ENCODE measurements around the gene FZD10.

The FZD10 gene

DNA sequence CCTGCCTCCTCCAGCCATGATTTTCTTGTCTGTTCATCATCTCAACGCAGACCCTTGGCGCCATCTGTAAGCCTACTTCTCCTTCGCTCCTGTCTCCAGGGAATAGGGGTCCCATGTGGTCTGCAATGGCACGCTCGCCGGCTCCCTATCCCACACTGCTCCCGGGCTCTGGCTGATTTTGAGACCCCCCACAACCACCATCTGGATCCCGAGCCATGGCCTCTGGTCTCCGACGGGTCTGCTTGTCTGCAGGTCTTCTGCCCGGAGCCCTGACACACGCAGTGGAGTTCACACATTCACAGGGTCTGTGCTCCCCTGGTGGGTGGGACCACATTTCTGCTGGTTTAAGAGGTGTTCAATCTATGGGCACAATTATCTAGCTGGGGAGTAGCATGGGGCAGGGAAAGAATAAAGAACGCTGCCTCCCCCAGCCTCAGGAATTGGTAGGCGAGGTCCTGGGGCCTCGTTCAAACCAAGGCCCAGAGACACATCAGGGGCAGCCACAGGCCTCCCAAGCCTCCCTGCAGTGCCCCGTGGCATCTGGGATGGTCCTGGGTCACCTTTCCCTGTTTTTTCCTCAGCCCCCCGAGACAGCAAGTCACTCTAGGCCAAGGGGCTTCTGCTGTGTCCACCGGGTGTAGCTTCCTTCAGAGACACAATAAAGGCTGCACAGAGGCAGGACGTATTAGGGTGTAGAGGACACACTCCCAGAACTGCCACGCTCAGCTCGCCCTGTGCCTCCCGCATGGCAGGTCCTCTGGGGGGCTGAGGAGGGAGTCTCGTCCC is 21.5 kb downstream of the FZD10 start:
- DNase-seq (ENCODE audit: low spot score), result no peak

DNA sequence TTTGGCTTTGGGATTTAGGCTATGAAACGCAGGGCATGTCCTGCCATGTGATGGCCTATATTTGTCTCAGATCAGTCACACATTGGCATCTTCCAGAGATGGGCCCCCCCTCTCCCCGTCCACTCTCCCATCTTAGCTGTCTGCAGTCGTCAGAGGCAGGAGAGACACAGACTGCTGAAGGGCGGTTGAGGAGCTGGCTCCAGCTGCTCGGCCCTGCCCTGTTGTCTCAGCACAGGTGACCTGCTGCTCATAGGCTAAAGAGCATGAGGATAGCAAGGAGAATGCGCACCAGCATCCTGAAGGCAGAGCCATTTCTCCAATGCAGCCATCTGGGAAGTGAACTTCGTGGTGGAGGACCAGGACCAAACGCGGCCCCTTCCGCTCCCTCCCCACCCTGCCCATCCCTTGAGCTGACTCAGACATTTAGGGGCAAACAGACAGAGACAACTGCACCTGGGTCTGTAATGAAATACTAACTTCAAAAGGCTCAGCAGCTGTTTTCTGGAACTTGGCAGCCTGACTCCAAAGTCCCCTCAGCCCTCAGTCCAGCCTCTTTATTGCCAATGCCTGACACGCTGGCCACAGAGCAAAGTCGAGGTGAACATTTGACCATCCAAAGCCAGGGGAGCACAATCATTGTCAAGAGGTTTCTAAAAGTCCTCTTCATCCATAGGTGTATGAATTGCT is 22.3 kb downstream of the FZD10 start:
- no peak for DNase-seq (ENCODE audit: low spot score)

DNA sequence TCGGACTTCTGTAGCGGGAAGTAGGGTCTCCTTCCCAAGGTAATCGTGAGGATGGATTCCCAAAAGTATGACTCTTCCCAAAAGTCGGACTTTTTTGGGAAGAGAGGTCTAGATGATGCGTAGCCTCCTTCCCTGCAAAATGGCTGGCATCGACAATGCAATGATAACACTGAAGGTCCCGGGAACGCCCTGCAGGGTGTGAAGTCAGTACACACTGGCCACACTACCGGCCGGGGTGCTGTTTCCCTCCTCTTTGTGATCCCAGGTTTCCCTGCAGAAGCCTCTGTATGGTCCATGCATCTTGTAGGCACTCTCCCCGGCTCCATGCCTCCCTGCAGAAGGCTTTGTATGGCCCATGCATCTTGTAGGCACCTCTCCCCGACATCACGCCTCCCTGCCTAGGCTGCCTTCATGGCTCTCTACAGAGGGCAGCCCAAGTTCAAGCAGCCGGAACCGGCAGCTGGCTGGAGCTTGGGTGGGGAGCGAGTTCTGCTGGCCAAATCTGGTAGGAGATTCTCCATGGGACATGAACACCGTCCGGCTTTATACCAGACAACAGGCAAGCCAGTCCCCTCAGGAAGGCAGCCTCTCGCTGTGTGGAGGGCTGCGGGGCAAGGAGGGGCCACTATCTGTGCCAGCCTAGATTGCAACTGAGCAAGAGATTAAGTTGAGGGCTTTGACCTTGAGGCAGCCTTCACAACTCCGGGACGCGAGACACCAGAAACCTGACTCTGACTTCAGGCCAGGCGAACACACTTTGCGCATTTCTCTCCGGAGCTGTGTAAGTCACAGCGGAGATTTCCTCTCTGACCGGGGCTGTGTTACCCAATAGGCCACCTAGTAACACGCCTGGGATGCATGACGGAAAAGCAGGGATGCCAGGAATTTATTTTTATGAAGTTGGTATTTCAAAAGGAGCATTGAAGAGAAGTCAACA is 23.5 kb downstream of the FZD10 start:
- no peak for DNase-seq (ENCODE audit: low spot score)

DNA sequence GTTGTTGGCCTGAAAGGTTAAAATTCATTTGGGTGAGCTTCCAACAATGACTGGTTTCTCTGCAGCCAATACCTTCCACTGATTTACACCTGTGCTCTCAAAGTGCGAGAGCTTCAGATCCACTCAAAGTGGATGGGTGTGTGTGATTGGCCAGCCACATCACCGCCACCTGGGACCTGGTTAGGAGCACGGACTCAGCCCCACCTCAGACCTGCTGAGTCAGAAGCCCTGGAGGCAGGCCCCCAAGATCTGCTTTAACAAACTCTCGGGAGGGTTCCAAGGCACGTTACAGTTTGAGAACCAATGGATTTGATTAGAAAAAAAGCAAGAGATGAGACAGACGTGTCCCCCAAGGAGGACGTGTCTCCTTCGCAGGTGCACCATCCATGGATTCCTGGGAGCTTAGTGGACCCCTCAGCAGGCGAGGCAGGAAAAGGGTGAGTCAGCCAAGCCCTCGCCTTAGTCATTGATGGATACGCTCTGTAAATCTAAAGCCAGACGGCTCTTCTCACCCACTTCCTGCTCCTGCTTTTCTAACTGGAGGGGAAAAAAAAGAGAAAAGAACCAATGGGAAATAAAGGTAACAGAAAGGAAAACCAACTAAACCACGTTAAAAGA is 24.5 kb downstream of the FZD10 start:
- no peak for DNase-seq (ENCODE audit: low spot score)

DNA sequence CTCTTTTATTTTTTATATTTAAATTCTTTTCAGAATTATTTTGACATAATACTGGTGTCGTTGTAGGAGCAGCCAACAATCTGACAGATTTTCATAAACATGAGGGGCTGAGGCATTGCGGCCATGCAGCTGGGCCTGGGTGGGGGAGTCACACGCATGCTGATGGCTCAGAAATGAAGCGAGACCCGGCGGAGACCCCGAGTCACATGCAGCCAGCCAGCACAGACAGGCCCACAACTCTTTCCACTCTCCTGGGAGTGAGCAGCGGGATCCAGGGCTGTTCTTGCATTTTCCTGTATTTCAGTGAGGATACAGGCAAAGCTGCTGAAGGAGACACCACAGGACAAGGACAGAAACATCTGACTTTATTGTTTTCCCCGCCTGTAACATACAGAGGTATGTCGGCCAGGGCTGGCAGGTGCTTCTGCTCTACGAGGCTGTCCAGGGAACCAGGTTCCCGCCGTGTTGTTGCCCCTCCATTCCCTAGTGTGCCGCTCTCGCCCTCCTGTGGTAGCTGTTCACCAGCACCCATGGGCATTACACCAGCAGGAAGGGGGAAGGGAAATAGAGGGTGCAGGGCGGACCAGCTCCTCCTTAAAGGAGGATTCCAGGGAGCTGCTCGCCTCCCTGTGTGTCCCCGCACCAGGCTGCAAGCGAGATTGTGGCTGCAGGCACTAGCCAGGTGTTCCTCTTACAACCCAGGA is 30.5 kb downstream of the FZD10 start:
- DNase-seq (ENCODE audit: low spot score), result no peak

DNA sequence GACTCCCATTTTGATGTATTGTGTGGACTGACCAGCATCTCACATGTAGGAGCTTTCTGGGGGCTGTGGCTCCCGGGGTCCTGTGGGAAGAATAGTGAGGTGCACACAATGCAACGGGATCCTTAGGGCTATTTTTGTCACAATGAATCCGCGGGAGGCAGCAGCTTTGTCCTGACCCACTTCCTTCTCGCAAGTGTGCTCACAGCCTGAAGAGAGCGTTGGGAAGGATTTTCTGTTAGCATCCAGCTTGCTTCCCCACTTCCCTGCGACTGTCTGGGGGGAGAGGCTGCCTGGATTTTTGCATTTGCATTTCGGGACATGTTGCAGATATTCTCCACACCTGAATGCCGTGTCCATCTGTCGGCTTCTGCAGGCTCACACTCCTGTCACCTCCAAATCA is 31.9 kb downstream of the FZD10 start:
- DNase-seq (ENCODE audit: low spot score), result no peak

DNA sequence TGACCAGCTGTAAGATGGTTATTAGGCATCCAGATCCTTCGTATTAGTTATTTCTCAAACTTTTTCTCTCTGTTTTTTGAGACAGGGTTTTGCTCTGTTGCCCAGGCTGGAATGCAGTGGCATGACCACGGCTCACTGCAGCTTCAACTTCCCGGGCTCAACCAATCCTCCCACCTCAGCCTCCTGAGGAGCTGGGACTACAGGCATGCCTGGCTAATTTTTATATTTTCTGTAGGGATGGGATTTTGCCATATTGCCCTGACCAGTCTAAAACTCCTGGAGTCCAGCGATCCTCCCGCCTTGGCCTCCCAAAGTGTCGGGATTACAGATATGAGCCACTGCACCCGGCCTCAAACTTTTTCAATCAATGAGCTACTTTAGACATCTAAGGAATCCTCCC is 33.1 kb downstream of the FZD10 start:
- no peak for DNase-seq (ENCODE audit: low spot score)

DNA sequence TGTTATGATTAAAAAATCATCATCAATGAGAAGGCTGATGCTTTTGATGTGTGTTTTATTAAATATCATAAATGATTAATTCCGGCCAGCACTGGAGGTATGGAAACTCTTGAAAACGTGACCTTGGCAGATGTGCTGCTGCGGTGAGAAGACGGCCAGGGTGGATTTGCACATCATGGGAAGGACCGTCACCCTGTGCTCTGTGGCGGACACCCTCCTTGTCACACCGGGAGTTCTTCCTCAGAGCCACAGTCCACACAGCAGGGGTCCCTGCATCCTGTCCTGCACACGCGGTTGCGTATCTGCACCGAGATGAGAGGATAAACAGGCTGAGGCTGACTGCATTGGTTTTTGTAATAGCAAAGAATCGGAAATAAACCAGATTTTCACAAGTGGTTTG is 33.5 kb downstream of the FZD10 start:
- no peak for DNase-seq (ENCODE audit: low spot score)

DNA sequence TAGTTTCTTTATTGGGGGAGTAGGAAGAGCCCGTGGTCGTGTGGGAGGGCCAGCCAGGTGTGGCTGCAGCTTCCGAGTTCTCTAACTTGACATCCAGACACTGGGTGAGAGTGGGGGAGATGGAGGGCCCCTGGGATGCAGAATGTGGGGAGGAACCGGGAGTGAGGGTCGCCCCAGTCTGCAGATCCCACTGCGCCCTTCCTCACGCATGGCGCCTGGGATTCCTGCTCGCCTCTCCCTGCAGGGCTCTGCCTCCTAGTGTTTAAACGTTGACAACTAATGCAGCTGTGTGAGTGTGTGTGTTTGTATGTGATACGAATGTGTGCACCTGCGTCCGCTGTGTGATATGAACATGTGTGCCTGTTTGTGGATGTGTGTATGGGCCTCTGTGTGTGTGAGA is 34.6 kb downstream of the FZD10 start:
- DNase-seq (ENCODE audit: low spot score), result no peak

DNA sequence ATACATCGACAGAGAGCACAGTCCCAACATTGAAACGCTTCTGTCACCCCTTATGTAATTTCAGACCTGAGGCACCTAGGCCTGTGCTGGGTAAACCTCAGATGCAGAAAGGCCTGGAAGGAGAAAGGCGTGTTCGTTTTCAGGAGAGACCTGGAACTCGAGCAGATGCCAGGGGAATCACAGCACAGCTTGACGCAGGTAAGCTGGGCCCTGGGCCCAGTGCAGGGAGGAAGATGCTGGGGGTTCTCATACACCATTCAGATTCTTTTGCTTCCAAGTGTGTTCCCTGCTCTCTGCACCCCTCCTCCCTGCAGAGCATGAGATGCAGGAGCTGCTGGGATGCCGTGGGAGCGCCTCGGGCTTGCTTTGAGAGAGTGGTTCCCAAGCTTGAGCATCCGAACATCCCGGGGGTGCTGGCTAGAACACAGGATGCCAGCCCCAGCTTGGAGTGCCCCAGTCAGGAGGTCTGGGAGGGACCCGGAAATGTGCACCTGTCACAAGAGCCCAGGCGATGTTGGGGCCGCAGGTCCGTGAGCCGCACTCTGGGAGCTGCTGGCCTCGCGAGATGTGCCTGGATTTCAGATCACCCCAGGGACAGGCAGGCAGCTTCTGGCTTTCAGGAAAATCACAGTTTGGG is 35.9 kb downstream of the FZD10 start:
- no peak for DNase-seq (ENCODE audit: low spot score)

DNA sequence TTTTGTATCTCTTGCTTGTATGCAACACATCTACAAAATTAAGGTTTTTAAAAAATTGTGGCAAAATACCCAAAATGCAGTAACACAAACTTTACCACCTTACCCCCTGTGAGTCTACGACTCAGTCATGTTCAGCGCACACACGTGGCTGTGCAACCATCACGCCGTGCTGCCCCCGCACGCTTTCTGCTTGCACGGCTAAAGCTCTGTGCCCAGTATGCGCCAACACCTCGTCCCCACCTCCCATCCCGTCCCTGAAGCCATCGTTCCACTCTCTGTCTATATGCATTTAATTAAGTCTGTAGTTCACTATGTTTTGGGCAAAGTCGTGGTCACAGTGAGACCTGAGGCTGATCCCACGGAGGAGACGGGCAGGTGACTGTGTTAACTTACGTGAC is 36.4 kb downstream of the FZD10 start:
- DNase-seq (ENCODE audit: low spot score), result no peak

DNA sequence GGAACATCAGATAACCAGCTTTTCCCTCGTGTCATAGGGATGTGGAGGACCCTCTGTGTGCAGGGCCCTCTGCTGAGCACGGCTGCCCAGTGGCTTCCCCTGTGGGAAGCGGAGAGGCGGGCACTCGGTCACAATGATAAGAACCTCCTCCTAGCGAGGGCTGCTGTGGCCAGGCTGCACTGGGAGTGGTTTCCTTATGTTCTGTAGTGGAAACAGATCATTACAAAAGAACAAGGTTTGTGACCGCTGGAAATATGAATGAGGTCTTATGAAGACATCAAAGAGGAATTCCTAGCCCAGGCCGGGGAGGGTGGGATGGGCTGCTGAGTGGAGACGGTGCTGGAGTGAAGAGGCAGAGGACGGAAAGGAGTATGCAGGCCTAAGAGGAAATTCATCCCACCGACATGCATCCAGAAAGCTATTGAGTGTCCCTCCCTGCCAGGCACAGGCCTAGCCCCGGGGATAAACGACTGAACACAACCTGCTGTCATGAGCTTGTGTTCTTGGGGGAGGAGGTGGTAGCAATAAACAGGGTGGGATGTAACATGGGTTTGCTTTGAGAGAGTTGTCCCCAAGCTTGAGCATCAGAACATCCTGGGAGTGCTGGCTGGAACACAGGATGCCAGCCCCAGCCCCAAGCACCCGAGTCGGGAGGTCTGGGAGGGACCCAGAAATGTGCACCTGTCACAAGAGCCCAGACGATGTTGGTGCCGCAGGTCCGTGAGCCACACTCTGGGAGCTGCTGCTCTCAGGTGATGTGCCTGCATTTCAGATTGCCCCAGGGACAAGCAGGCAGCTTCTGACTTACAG is 37.5 kb downstream of the FZD10 start:
- DNase-seq (ENCODE audit: low spot score), result no peak

DNA sequence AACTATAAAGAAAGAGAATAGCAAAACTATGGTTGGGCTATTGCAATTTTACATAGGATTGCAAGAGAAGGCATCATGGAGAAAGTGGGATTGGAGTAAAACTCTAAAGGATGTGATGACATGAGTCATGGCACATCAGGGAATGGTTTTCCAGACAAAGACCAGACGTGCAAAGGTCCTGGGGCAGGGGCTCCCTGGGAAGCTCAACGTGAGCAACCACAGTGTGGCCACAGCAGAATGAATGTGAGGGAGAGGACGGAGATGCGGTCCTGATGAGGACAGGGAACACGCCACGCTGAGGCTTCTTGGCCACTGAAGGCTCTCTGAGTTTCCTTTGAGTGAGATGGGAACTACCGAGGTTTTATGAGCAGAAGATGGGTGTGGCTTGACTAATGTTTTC is 38.2 kb downstream of the FZD10 start:
- DNase-seq (ENCODE audit: low spot score), result no peak

DNA sequence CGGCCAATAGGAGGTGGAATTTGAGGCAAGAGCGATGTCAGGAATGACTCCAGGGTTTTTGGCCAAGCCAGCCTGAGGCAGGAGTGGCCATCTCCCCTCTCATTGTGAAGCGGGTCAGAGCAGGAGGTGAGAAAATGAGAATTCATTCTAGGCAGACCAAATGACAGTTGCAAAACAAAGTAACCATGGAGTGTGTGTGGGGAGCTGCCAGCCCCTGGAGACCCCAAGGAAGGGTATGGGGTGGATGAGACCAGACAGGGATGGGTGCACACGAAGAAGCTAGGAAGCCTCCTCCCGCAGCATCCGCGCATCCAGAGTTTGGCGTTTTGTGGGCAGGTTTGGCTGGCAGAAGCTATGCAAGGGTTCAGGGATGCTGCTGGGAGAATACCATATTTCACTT is 38.8 kb downstream of the FZD10 start:
- no peak for DNase-seq (ENCODE audit: low spot score)

DNA sequence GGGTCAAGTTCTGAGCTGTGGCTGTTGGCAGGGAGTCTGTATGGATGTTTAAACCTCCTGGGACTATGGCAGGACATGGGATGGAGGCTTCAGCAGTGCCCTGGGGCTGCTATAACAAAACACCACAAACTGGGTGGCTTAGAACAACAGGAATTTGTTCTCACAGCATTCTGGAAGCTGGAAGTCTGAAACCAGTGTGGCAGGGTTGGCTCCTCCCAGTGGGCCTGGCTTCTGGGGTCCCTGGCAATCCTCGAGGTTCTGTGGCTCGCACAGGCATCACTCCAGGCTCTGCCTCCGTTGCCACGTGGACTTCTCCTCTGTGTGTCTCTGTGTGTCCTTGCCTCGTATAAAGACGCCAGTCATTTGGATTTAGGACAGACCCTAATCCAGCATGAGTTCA is 39.9 kb downstream of the FZD10 start:
- DNase-seq (ENCODE audit: low spot score), result no peak

DNA sequence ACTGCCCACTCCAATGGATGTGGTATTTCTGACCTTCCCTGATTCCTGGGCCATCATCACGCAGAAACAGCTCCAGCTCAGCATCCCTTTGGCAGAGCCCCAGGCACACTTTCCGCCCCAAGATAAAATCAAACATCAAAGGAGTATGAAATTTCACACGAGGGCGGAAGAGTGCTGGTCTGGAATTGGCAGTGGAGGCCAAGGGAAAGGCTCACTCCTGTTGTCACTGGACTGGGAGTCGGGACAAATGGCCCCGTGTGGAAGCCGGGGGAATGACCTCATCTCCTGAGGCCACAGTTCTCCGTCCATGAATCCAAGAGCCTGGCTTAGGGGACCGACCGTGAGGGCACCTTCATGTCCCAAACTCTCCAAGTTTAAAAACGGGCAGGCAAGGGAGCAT is 40.9 kb downstream of the FZD10 start:
- DNase-seq (ENCODE audit: low spot score), result no peak

DNA sequence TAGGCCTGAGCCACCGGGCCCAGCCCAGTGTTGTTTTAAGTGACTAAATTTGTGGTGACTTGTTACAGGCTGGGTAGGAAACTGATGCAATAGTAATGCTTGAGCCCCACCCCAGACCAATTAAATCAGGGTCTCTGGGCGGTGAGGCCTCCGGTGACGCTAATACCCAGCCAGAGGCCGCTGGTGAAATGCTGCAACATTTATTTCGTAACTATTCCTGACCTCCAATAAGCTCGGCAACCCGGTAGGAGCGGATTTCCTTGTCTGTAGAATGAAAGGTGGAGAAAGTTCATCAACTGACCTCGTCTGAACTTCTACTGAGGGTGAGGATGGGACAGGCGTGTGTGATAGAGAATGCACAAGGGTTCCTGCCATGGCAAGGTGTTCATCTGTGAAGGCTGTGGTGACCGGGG is 42.3 kb downstream of the FZD10 start:
- no peak for DNase-seq (ENCODE audit: low spot score)

DNA sequence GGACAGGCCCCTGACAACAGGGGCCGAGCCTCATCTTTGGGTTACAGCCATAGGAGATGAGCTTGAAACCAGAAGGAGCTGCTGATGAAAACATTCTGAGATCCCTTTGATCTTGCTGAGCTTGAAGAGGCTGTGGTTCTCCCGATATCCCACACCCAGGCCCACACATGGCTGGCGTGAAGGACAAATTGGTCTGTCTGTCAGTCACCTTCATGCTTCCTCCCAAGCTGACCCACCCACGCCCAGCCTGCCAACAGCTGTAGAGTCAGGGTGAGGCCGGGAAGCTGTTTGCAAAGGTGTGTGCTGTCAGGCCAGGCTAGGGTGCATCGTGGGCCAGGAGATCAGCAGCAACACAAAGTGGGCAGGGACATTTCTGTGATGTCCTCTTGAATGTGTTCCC is 43.2 kb downstream of the FZD10 start:
- no peak for DNase-seq (ENCODE audit: low spot score)

DNA sequence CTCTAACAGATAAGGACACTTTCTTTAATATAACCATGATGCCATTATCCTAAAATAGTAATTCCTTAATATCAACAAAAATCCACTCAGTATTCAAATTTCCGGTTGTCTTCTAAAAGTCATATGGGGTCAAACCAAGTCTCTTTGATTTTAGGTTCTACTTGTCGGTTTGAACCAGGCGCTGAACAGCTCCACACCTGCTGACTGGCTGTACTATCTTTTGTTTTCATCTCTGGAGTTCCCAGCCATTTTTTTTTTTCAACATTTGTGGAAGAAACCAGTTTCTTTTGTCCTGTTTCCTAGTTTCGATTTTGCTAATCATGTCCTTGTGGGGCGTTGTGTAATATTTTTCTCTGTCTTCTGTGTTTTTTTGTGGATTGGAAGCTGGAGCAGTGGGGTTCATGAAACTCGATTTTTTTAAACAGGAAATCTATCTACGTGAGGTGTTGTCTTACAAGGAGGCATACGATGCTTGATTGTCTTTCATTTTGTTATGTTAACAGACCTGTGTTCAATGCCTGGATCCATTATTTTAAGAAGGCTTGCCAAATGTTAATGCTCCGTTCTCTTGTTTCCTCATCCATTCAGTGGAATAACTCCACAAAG is 50.2 kb downstream of the FZD10 start:
- DNase-seq (ENCODE audit: low spot score), result no peak

DNA sequence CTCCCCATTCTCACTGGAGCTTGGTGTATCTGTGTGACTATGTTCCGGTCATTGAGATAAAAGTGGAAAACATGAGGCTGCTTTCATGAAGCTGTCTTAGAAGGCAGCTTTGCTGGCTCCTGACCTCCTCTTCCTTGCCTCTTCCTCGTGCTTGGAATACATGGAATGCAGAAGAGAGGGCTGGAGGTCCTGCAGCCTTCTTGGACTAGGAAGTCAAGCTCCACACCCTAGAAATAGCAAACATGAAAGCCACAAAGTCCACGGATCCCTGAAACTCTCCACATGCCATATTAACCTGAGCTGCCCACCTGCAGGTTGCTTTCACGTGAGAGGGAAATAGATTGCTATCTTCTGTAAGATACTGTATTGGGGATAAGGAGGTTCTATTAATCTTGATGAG is 51.0 kb downstream of the FZD10 start:
- DNase-seq (ENCODE audit: low spot score), result no peak
